Peyer's patch (tissue), 4 donors: ENCODE data around the gene OST4. TPM values are rescaled to one million over a fixed set of nuclear protein-coding genes. Genes with fewer than 3 reads are reported as not detected.

Experiments used
- DNase-seq, 3 donors: peaks; one replicate each; pipeline ENCODE4 v3.0.0-alpha.2; 2017 to 2019
- H3K27ac ChIP-seq, 4 donors: fragments of 200-600 bp; sonication (generic); one replicate each; pipeline ENCODE4 v1.5.1; 2016 to 2019
- H3K27me3 ChIP-seq, 2 donors: fragments of 200-600 bp; sonication (generic); one replicate each; pipeline ENCODE4 v1.5.1; 2019
- H3K36me3 ChIP-seq, 3 donors: fragments of 200-600 bp; sonication (generic); one replicate each; pipeline ENCODE4 v1.5.1; 2016 to 2019
- H3K4me1 ChIP-seq, 4 donors: fragments of 200-600 bp; sonication (generic); one replicate each; pipeline ENCODE4 v1.5.1; 2016 to 2019
- H3K4me3 ChIP-seq, 4 donors: fragments of 200-600 bp; sonication (generic); 1 replicate in 3 of 4; 2 replicates in 1 of 4; pipeline ENCODE4 v1.5.1; 2016 to 2019; ENCODE audit warnings: mild to moderate bottlenecking in 1 of 4
- H3K9me3 ChIP-seq, 4 donors: fragments of 200-600 bp; sonication (generic); one replicate each; pipeline ENCODE4 v1.5.1; 2016 to 2019; ENCODE audit warnings: mild to moderate bottlenecking in 1 of 4
- CTCF ChIP-seq, 6 experiments: fragments of 450-650 bp in 4 of 6; fragments of 200-600 bp in 2 of 6; sonication (generic) in 1 of 6; IDR thresholded peaks; one replicate each; pipeline ENCODE4 v1.5.1; 2017 to 2019; ENCODE audit warnings: antibody characterized with exemption in 6 of 6, mild to moderate bottlenecking in 3 of 6, moderate library complexity in 1 of 6
- POLR2A ChIP-seq, 2 donors: fragments of 450-650 bp; IDR thresholded peaks; one replicate each; pipeline ENCODE4 v1.5.1; 2017; ENCODE audit warnings: antibody characterized with exemption in 2 of 2, mild to moderate bottlenecking in 2 of 2, moderate library complexity in 2 of 2
- total RNA-seq, 4 donors: library from RNA; depleted of rRNA; stranded (reverse); fragments of >200 nt; gene quantifications; one replicate each; pipeline ENCODE4 v1.1.0, GENCODE V29; 2016

Gene OST4
- total RNA-seq, 4 donors from 2014 or later: 136 to 329 (median 225) TPM

GRCh38 chr2:27024812-27025211 is 46.6 kb downstream of the OST4 start:
- no peak for TF ChIP-seq POLR2A (IDR thresholded peaks at IDR 0.05)
- TF ChIP-seq CTCF (IDR thresholded peaks at IDR 0.05): no peak
- DNase-seq: peak in 1 of 3 donors; percentile 43
- Histone ChIP-seq H3K36me3 (peaks cover 0 to 29% (median 0%) of the 10 kb centered on the region in 3 donors), H3K4me3 (no peak overlapping the region), H3K4me1 (peaks cover 0 to 17% (median 0%) of the 10 kb centered on the region in 4 donors), H3K27ac (no peak overlapping the region), H3K9me3 (no peaks in the 10 kb centered on the region), H3K27me3 (no peaks in the 10 kb centered on the region)

- peaks cover 0 to 24% (median 0%) of the 10 kb centered on the region in 4 donors for H3K4me1 ChIP-seq
- peak in 1 of 3 donors; percentile 39 for DNase-seq
- no peaks in the 10 kb centered on the region for H3K27me3 ChIP-seq
- no peak overlapping the region for H3K4me3 ChIP-seq
- no peak for TF ChIP-seq POLR2A (IDR thresholded peaks at IDR 0.05)
- H3K27ac ChIP-seq: no peak overlapping the region
- H3K9me3 ChIP-seq: no peaks in the 10 kb centered on the region
- peaks cover 0 to 29% (median 0%) of the 10 kb centered on the region in 3 donors for H3K36me3 ChIP-seq
Measured at GRCh38 chr2:27024188-27024587, 47.3 kb downstream of the OST4 start.

GRCh38 chr2:27023740-27024139 is 47.7 kb downstream of the OST4 start:
- Histone ChIP-seq H3K4me3 (no peak overlapping the region), H3K27me3 (no peaks in the 10 kb centered on the region), H3K27ac (no peak overlapping the region), H3K4me1 (peaks cover 0 to 24% (median 0%) of the 10 kb centered on the region in 4 donors), H3K36me3 (peaks cover 0 to 29% (median 0%) of the 10 kb centered on the region in 3 donors), H3K9me3 (no peaks in the 10 kb centered on the region)
- peak in 1 of 3 donors; percentile 17 for DNase-seq
- no peak for TF ChIP-seq POLR2A (IDR thresholded peaks at IDR 0.05)
- no peak for TF ChIP-seq CTCF (IDR thresholded peaks at IDR 0.05)

- peak in 1 of 3 donors; percentile 46 for DNase-seq
- Histone ChIP-seq H3K27me3 (no peaks in the 10 kb centered on the region), H3K36me3 (peaks cover 0 to 18% (median 0%) of the 10 kb centered on the region in 3 donors), H3K4me1 (peaks cover 0 to 24% (median 0%) of the 10 kb centered on the region in 4 donors), H3K4me3 (no peak overlapping the region), H3K27ac (peak overlapping the region in 1 of 4 donors; percentile 26), H3K9me3 (no peaks in the 10 kb centered on the region)
- no peak for TF ChIP-seq POLR2A (IDR thresholded peaks at IDR 0.05)
- no peak for TF ChIP-seq CTCF (IDR thresholded peaks at IDR 0.05)
Measured at GRCh38 chr2:27021253-27022049, 50.0 kb downstream of the OST4 start.

Other genes with a start within 250 kb of the OST4 start
- gene DPYSL5, start 223.5 kb downstream of the OST4 start, total RNA-seq: under 1 TPM in 2 of 4 donors, not detected in 2; 0.13 to 0.83 TPM
- 10 to 100 TPM in 1 of 4 donors, 1 to 10 TPM in 3; 4.2 to 14.9 (median 5.9) TPM for gene MAPRE3, start 101.0 kb downstream of the OST4 start, total RNA-seq
- 100 to 1,000 TPM in 1 of 4 donors, 10 to 100 TPM in 3; 50.1 to 121 (median 82.0) TPM for gene TMEM214, start 38.7 kb downstream of the OST4 start, total RNA-seq
- gene AGBL5, start 20.0 kb downstream of the OST4 start, total RNA-seq: 10 to 100 TPM in 3 of 4 donors, 1 to 10 TPM in 1; 7.5 to 18.2 (median 12.3) TPM
- gene EMILIN1, start 7.0 kb upstream of the OST4 start, total RNA-seq: 10 to 100 TPM in 2 of 4 donors, 1 to 10 TPM in 2; 7.9 to 32.2 (median 13.3) TPM
- gene KHK, start 15.1 kb upstream of the OST4 start, total RNA-seq: 100 to 1,000 TPM in 3 of 4 donors, 10 to 100 TPM in 1; 40.4 to 576 (median 435) TPM
- gene CGREF1, start 47.5 kb upstream of the OST4 start, total RNA-seq: 1 to 10 TPM in 2 of 4 donors, not detected in 2; 2.5 to 5.6 TPM
- 1 to 10 TPM in 1 of 4 donors, not detected in 3; 2.8 TPM for gene ABHD1, start 52.2 kb upstream of the OST4 start, total RNA-seq
- gene PREB, start 63.0 kb upstream of the OST4 start, total RNA-seq: 100 to 1,000 TPM in 1 of 4 donors, 10 to 100 TPM in 3; 66.5 to 106 (median 69.4) TPM
- not detected for gene PRR30, start 67.8 kb upstream of the OST4 start, total RNA-seq
- gene TCF23, start 77.3 kb upstream of the OST4 start, total RNA-seq: not detected
- gene ATRAID, start 140.4 kb upstream of the OST4 start, total RNA-seq: 100 to 1,000 TPM in 2 of 4 donors, 10 to 100 TPM in 2; 88.3 to 121 (median 101) TPM
- gene SLC5A6, start 140.6 kb upstream of the OST4 start, total RNA-seq: 10 to 100 TPM; 42.3 to 78.4 (median 65.8) TPM
- 10 to 100 TPM; 21.2 to 42.9 (median 36.7) TPM for gene CAD, start 145.7 kb upstream of the OST4 start, total RNA-seq
- gene SLC30A3, start 191.4 kb upstream of the OST4 start, total RNA-seq: under 1 TPM in 1 of 4 donors, not detected in 3; 0.35 TPM
- gene DNAJC5G, start 203.8 kb upstream of the OST4 start, total RNA-seq: 1 to 10 TPM in 1 of 4 donors, not detected in 3; 4.3 TPM
- under 1 TPM in 1 of 4 donors, not detected in 3; 0.54 TPM for gene TRIM54, start 210.8 kb upstream of the OST4 start, total RNA-seq
- 1 to 10 TPM in 2 of 4 donors, not detected in 2; 2.3 to 5.2 TPM for gene UCN, start 236.8 kb upstream of the OST4 start, total RNA-seq